Measurements from ENCODE around the gene PLA2G2E. TPM values are rescaled to one million over a fixed set of nuclear protein-coding genes. Genes with fewer than 3 reads are reported as not detected.
"Not testable (repeated sequence)": the region's sequence is repeated elsewhere in the genome, so short reads cannot be mapped to it uniquely, and the experiment has no call there.

The PLA2G2E gene
- total and polyA plus RNA-seq, 9 donors = not detected

GRCh38 chr1:19892129-19892528, 31.3 kb downstream of the PLA2G2E start:
- no peak overlapping the region for H3K4me3 ChIP-seq (ENCODE audit: low read length)
- H3K27me3 ChIP-seq (ENCODE audit: control insufficient read depth, insufficient read depth, low read length) = no peaks in the 10 kb centered on the region
- no peak for DNase-seq
- H3K27ac ChIP-seq (ENCODE audit: low read length) = no peak overlapping the region
- peaks cover 34% of the 10 kb centered on the region for H3K36me3 ChIP-seq (ENCODE audit: control insufficient read depth, insufficient read depth, low read length)
- WGBS (ENCODE audit: insufficient coverage) = 88% methylated on average over 1 of the region's 3 CpGs
- no peaks in the 10 kb centered on the region for H3K9me3 ChIP-seq (replicated peaks; ENCODE audit: control insufficient read depth, low read depth, low read length)
- H3K4me1 ChIP-seq (ENCODE audit: control insufficient read depth, insufficient read depth, low read length) = no peaks in the 10 kb centered on the region

- no peak for DNase-seq
- no peaks in the 10 kb centered on the region for H3K4me1 ChIP-seq (ENCODE audit: control insufficient read depth, insufficient read depth, low read length)
- no peak overlapping the region for H3K4me3 ChIP-seq (ENCODE audit: low read length)
- H3K9me3 ChIP-seq (replicated peaks; ENCODE audit: control insufficient read depth, low read depth, low read length) = no peaks in the 10 kb centered on the region
- no peaks in the 10 kb centered on the region for H3K27me3 ChIP-seq (ENCODE audit: control insufficient read depth, insufficient read depth, low read length)
- no peak overlapping the region for H3K27ac ChIP-seq (ENCODE audit: low read length)
- H3K36me3 ChIP-seq (ENCODE audit: control insufficient read depth, insufficient read depth, low read length) = peaks cover 26% of the 10 kb centered on the region
Measured at GRCh38 chr1:19889656-19890055, 33.8 kb downstream of the PLA2G2E start.

GRCh38 chr1:19888112-19888511, 35.3 kb downstream of the PLA2G2E start:
- no peak for DNase-seq
- no peak overlapping the region for H3K4me3 ChIP-seq (ENCODE audit: low read length)
- no peak overlapping the region for H3K27ac ChIP-seq (ENCODE audit: low read length)
- H3K27me3 ChIP-seq (ENCODE audit: control insufficient read depth, insufficient read depth, low read length) = no peaks in the 10 kb centered on the region
- 100% methylated on average over 1 of the region's 1 CpG for WGBS (ENCODE audit: insufficient coverage)
- H3K9me3 ChIP-seq (replicated peaks; ENCODE audit: control insufficient read depth, low read depth, low read length) = no peaks in the 10 kb centered on the region
- peaks cover 14% of the 10 kb centered on the region for H3K36me3 ChIP-seq (ENCODE audit: control insufficient read depth, insufficient read depth, low read length)
- H3K4me1 ChIP-seq (ENCODE audit: control insufficient read depth, insufficient read depth, low read length) = peaks cover 5% of the 10 kb centered on the region

GRCh38 chr1:19885821-19886220, 37.6 kb downstream of the PLA2G2E start:
- no peak overlapping the region for H3K27ac ChIP-seq (ENCODE audit: low read length)
- H3K4me1 ChIP-seq (ENCODE audit: control insufficient read depth, insufficient read depth, low read length) = peaks cover 7% of the 10 kb centered on the region
- H3K9me3 ChIP-seq (replicated peaks; ENCODE audit: control insufficient read depth, low read depth, low read length) = no peaks in the 10 kb centered on the region
- no peak overlapping the region for H3K4me3 ChIP-seq (ENCODE audit: low read length)
- no peaks in the 10 kb centered on the region for H3K27me3 ChIP-seq (ENCODE audit: control insufficient read depth, insufficient read depth, low read length)
- peaks cover 2% of the 10 kb centered on the region for H3K36me3 ChIP-seq (ENCODE audit: control insufficient read depth, insufficient read depth, low read length)
- no CpG with 5 or more reads among the region's 2 CpGs for WGBS (ENCODE audit: insufficient coverage)
- DNase-seq = no peak

GRCh38 chr1:19884312-19884711, 39.1 kb downstream of the PLA2G2E start:
- no CpG with 5 or more reads among the region's 2 CpGs for WGBS (ENCODE audit: insufficient coverage)
- Histone ChIP-seq H3K36me3 (ENCODE audit: control insufficient read depth, insufficient read depth, low read length) (no peaks in the 10 kb centered on the region), H3K4me1 (ENCODE audit: control insufficient read depth, insufficient read depth, low read length) (peaks cover 7% of the 10 kb centered on the region), H3K27me3 (ENCODE audit: control insufficient read depth, insufficient read depth, low read length) (peaks cover 2% of the 10 kb centered on the region), H3K27ac (ENCODE audit: low read length) (no peak overlapping the region), H3K9me3 (replicated peaks; ENCODE audit: control insufficient read depth, low read depth, low read length) (no peaks in the 10 kb centered on the region), H3K4me3 (ENCODE audit: low read length) (no peak overlapping the region)
- no peak for DNase-seq

GRCh38 chr1:19882111-19883071, 41.0 kb downstream of the PLA2G2E start, which contains the start of gene OTUD3:
OTUD3 (plus strand) TSS chr1:19882395; CDS start chr1:19882514, 119 bp downstream.
- Histone ChIP-seq H3K4me3 (ENCODE audit: low read length) (peak within 1 kb of the TSS; percentile 85), H3K27me3 (ENCODE audit: control insufficient read depth, insufficient read depth, low read length) (peaks cover 3% of the 10 kb centered on the region), H3K27ac (ENCODE audit: low read length) (peak within 1 kb of the TSS; percentile 81), H3K36me3 (ENCODE audit: control insufficient read depth, insufficient read depth, low read length) (no peaks in the 10 kb centered on the region), H3K4me1 (ENCODE audit: control insufficient read depth, insufficient read depth, low read length) (peaks cover 7% of the 10 kb centered on the region), H3K9me3 (replicated peaks; ENCODE audit: control insufficient read depth, low read depth, low read length) (no peaks in the 10 kb centered on the region)
- DNase-seq = peak; percentile 99
- under 1% methylated on average over 97 of the region's 97 CpGs for WGBS (ENCODE audit: insufficient coverage)

GRCh38 chr1:19880841-19881240, 42.6 kb downstream of the PLA2G2E start:
- not testable (repeated sequence) for H3K9me3 ChIP-seq (replicated peaks; ENCODE audit: control insufficient read depth, low read depth, low read length); H3K27ac ChIP-seq (ENCODE audit: low read length); H3K36me3 ChIP-seq (ENCODE audit: control insufficient read depth, insufficient read depth, low read length); H3K4me3 ChIP-seq (ENCODE audit: low read length); H3K27me3 ChIP-seq (ENCODE audit: control insufficient read depth, insufficient read depth, low read length); DNase-seq; H3K4me1 ChIP-seq (ENCODE audit: control insufficient read depth, insufficient read depth, low read length)
- no CpG with 5 or more reads among the region's 5 CpGs for WGBS (ENCODE audit: insufficient coverage)

GRCh38 chr1:19879661-19880060, 43.8 kb downstream of the PLA2G2E start:
- Histone ChIP-seq H3K27me3 (ENCODE audit: control insufficient read depth, insufficient read depth, low read length) (peaks cover 6% of the 10 kb centered on the region), H3K27ac (ENCODE audit: low read length) (no peak overlapping the region), H3K4me1 (ENCODE audit: control insufficient read depth, insufficient read depth, low read length) (peaks cover 7% of the 10 kb centered on the region), H3K4me3 (ENCODE audit: low read length) (no peak overlapping the region), H3K9me3 (replicated peaks; ENCODE audit: control insufficient read depth, low read depth, low read length) (no peaks in the 10 kb centered on the region), H3K36me3 (ENCODE audit: control insufficient read depth, insufficient read depth, low read length) (no peaks in the 10 kb centered on the region)
- no CpG with 5 or more reads among the region's 4 CpGs for WGBS (ENCODE audit: insufficient coverage)
- no peak for DNase-seq

- Histone ChIP-seq H3K4me1 (ENCODE audit: control insufficient read depth, insufficient read depth, low read length) (peaks cover 7% of the 10 kb centered on the region), H3K27me3 (ENCODE audit: control insufficient read depth, insufficient read depth, low read length) (peaks cover 6% of the 10 kb centered on the region), H3K4me3 (ENCODE audit: low read length) (no peak overlapping the region), H3K36me3 (ENCODE audit: control insufficient read depth, insufficient read depth, low read length) (no peaks in the 10 kb centered on the region), H3K9me3 (replicated peaks; ENCODE audit: control insufficient read depth, low read depth, low read length) (no peaks in the 10 kb centered on the region), H3K27ac (ENCODE audit: low read length) (no peak overlapping the region)
- no peak for DNase-seq
- no CpG with 5 or more reads among the region's 4 CpGs for WGBS (ENCODE audit: insufficient coverage)
Measured at GRCh38 chr1:19879227-19879626, 44.2 kb downstream of the PLA2G2E start.

GRCh38 chr1:19878637-19878985, 44.8 kb downstream of the PLA2G2E start:
- no peak for DNase-seq
- H3K27me3 ChIP-seq (ENCODE audit: control insufficient read depth, insufficient read depth, low read length) = peaks cover 6% of the 10 kb centered on the region
- H3K4me3 ChIP-seq (ENCODE audit: low read length) = no peak overlapping the region
- H3K9me3 ChIP-seq (replicated peaks; ENCODE audit: control insufficient read depth, low read depth, low read length) = no peaks in the 10 kb centered on the region
- peaks cover 7% of the 10 kb centered on the region for H3K4me1 ChIP-seq (ENCODE audit: control insufficient read depth, insufficient read depth, low read length)
- no peak overlapping the region for H3K27ac ChIP-seq (ENCODE audit: low read length)
- no peaks in the 10 kb centered on the region for H3K36me3 ChIP-seq (ENCODE audit: control insufficient read depth, insufficient read depth, low read length)
- 73% methylated on average over 9 of the region's 12 CpGs for WGBS (ENCODE audit: insufficient coverage)

Data from muscle of leg (tissue), 11 donors.